Measurements from ENCODE around the gene STK17B.

Gene STK17B

GRCh38 chr2:196155575-196155974, 15.8 kb downstream of the STK17B start:
- DNase-seq (ENCODE audit: low read depth in 2 of 2) = no peak

DNA sequence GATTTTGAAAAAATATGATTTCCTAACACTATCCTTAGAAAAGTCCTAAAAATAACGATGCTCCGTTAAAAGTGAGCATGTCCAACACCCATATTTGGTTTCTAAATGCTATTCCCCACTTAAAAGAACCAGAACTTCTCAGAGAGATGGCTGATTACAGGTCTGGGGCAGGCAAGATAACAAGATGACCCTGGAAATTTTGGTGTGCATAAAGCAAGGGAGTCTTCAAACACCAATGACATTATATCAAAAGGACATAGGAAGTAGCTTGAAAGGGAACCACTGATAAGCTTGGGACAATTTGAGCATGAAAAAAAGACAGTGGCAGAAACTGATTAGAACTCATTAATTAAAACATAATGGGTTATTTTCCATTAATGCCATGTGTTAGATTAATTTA, 17.9 kb downstream of the STK17B start:
- no peak for DNase-seq (ENCODE audit: low read depth in 2 of 2)

GRCh38 chr2:196149948-196150347, 21.4 kb downstream of the STK17B start:
- DNase-seq (ENCODE audit: low read depth in 2 of 2) = no peak

DNA sequence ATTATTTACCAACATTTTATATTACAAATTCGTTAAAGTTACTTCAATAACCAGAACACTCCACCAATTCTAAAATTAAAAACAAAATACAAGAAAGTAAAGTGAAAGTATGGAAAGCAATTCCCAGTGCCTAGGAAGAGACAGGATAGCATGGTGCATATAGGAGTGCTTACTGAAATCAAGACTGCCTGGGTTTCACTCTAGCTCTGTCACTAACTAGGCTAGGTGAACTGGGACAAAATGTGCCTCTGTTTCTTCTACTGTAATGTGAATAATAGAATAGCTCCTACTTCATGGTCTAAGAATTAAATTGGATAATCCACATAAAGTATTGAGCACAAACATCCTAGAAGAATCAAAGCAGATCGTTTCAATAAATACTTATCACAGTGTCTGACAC, 22.6 kb downstream of the STK17B start:
- DNase-seq (ENCODE audit: low read depth in 2 of 2) = no peak

GRCh38 chr2:196145256-196145655, 26.1 kb downstream of the STK17B start:
- DNase-seq (ENCODE audit: low read depth in 2 of 2) = no peak

DNA sequence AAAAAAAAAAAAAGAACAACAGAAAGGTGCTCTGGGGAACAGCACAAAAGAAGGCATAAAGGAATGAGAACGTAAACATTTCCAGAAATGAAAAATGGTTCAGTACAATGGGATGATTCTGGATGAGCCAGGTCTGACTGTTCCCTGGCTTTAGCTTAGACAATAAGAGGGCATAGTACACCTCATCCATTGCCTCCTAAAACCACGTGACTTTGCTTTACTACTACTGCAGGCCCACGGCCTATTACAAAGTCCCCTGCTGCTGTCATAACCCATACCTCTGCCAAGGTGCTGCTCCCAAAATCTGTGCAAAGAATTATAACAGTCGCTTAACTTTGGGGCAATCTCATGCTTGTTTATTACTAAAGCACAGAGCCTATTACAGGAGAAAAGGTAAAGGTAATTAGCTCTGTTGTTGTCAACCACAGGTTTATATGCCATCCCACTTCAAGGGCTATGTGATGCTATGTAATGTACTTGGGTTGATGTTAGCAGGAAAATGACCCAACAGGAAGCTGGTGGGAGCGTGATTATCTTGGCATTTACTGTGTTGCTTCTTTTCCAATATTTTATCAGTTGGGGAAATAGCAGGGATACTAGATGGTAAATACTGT, 26.8 kb downstream of the STK17B start:
- no peak for DNase-seq (ENCODE audit: low read depth in 2 of 2)

DNA sequence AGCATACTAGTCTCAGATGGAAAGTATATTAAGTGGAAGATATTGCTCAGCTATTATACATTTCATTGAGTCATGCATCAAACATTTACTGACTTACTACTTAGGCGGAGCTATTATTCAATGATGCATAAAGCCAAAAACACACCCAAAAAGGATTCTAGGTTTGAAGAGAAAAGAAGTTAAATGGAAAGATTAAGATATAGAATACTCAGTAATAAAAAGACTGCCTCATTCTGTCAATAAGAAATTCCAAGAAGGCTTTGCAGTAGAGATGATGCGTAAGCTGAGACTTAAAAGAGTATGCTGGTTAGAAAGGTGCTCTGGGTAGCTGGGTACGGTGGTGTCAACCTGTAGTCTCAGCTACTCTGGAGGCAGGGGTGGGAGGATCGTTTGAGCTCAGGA, 27.6 kb downstream of the STK17B start:
- no peak for DNase-seq (ENCODE audit: low read depth in 2 of 2)

- DNase-seq (ENCODE audit: low read depth in 2 of 2) = no peak
These were observed 28.6 kb downstream of the STK17B start for GRCh38 chr2:196142825-196143224.

- DNase-seq (ENCODE audit: low read depth in 2 of 2) = no peak
These were observed 31.2 kb downstream of the STK17B start for GRCh38 chr2:196140213-196140612.

DNA sequence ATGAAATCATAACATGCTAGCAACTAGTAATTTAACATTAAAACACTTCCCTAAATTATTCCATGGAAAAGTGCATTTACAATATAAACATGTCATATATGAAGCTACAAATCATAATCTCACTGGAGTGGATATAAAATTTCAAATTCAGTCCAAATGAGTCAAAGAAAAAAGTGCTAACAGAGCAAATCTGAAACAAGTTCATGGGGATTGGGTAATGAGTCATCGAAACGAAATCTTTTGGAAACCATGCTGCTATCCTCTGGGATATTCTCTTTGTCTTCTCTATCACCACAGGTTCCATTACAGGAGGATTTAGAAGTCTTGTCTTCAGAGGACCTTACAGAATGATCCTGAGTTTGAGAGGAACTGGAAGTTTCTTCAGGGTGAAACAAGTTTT, 34.1 kb downstream of the STK17B start:
- DNase-seq (ENCODE audit: low read depth in 2 of 2) = no peak

GRCh38 chr2:196136151-196136550, 35.2 kb downstream of the STK17B start:
- no peak for DNase-seq (ENCODE audit: low read depth in 2 of 2)

DNA sequence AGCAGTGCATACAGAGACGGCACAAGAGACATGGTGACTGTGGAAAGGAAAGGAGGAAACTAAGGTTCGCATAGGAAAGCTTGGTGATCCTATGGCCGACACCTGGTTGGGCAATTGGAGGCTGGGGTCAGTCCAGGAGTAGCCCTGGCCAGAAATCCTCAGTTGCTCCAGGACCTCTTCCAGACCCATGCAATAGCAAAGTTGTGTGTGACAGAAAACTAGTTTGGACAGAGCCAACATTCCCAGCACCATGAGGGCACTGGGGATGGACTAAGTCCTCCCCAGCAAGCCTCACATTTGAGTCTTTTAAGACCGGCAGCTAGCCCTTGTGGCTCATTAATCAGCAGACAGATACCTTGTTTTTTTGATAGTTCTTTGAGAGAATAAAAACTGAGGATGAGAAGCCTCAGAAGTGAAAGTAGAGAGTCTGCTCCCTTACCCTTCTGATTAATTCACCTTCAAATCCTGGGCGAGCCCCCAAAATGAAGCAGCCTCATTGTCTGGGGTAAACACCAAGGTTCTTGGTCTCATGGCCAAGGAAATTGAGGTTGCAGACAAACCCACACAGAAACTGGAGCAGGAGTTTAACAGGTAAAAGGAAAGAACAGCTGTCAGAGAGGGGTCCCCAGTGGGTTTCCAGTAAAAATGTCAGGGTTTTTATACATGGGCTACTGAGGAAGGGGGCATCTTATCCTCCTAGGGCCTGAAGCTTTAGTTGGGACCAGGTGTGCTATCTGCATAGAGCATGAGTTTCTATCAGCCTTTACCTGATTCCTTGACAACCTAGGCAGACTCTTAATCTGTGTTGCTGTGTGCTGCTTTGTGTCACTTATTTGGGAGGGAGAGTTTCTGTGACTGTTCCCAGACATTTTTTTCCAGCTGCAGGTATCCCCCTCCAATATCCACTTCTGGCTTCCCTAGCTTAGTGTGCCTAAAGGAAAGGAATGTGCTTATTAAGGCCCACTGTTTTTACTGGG, 39.1 kb downstream of the STK17B start:
- no peak for DNase-seq (ENCODE audit: low read depth in 2 of 2)

DNA sequence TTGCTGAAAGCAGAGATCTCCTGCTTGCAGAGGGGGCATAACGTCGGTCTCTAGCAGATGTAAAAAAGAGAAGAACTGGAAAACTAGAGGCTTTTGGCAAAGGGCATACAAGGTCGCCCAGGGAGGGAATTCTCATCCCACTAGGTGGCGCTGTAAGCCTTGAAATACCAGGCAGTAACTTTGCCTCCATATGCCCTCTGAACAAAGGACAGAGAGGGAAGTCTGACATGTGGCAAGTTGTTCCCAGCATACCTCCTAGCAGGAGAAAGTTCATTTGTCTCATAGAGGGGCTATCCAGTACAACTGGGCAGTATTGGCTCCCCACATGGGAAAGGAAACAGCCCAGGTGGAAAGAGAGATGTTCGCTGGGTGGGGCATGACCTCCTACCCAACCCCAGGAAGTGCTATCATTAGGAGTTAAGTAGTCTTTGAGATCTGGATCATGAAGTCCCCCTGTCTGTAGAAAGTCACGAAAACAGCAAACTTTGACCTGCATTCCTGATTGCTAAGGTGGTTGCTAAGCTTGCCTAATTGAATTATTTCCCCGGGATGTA, 39.9 kb downstream of the STK17B start:
- DNase-seq (ENCODE audit: low read depth in 2 of 2) = peak; percentile 28 to 36

DNA sequence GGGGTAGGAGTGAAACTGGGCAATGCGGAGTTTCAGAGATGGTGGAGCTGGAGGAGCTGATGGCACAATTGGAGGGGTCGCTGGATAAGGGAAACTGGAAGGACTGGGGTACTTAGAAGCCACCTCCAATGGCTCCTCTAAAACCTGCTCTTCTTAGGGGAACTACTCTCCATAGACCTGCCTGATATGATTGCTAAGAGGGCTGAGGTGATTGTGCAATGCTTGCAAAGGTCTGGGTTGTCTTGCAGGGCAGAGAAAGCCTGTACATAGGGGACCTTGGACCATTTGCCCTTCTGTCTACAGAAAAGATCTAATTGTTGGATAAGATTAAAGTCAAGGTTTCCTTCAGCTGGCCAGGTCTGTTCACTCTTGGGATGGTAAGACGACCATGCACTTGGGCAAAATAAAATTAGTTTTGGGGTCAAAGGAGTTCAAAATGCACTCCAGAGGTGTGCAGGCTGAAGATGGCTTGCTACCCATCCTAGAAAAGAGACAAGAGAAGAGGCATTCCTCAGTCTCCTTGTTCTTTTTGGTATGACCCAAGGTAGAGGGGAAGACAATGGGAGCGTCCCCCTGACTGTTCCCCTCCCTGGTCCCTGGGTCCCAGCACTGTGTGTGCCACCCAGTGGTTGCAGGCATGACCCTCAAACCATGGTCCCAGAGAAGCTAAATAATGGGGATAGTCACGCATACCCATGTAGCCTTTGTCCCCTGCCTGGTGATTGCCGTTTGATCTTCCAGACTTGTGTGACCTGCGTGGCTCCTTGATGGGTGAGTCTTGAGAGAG, 41.1 kb downstream of the STK17B start:
- no peak for DNase-seq (ENCODE audit: low read depth in 2 of 2)

GRCh38 chr2:196128749-196129148, 42.6 kb downstream of the STK17B start:
- DNase-seq (ENCODE audit: low read depth in 2 of 2) = no peak

- no peak for DNase-seq (ENCODE audit: low read depth in 2 of 2)
These were observed 45.8 kb downstream of the STK17B start for GRCh38 chr2:196125596-196125995.

DNA sequence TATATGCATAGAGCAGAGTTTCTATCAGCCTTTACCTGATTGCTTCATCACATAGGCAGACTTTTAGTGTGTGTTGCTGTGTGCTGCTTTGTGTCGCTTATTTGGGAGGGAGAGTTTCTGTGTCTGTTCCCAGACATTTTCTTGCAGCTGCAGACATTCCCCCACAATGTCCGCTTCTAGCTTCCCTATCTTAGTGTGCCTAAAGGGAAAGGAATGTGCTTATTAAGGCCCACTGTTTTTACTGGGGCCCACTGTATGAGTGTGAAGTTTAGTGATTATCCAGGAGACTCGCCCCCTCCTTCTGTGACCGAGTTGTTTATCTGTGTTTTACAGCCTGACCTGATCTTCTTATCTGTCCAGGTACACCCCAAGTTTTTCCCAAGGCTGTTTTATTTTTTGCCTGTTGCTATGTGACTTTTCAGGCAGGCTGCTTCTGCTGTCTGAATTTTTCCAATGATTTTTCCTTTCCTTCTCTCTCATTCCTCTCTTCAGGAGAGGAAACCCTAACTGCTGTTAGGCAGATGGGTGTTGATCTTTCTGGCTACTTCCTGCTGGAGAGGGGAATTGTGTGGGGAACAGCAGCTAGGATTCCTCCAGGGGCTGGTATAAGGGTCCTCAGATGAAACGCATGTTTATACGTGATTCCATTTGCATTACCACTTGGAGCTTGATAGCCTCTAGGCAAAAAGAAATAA, 47.6 kb downstream of the STK17B start:
- no peak for DNase-seq (ENCODE audit: low read depth in 2 of 2)

- no peak for DNase-seq (ENCODE audit: low read depth in 2 of 2)
These were observed 51.5 kb downstream of the STK17B start for GRCh38 chr2:196119926-196120325.

DNA sequence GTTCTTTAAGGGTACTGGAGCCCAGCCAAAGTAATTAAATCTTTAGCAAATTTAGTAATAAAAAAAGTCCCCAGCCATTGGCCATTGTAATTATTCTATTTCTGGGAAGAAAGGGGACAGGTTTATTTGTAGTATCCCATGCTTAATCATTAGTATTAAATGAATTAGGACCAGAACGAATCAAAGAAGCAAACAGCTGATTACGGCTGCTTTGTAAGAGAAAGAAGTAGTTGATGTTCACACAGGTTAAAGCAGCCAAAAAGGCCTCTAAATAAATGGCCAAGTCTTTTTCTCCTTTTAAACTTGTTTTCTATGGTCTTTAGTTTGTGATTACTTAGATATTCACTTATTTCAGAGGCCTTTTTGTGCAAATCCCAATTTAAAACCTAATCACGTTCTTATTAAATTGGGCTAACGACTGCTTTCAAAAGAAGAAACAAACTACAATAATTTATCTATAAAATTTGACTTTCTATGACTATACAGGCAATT, 54.1 kb downstream of the STK17B start:
- DNase-seq (ENCODE audit: low read depth in 2 of 2) = no peak

DNA sequence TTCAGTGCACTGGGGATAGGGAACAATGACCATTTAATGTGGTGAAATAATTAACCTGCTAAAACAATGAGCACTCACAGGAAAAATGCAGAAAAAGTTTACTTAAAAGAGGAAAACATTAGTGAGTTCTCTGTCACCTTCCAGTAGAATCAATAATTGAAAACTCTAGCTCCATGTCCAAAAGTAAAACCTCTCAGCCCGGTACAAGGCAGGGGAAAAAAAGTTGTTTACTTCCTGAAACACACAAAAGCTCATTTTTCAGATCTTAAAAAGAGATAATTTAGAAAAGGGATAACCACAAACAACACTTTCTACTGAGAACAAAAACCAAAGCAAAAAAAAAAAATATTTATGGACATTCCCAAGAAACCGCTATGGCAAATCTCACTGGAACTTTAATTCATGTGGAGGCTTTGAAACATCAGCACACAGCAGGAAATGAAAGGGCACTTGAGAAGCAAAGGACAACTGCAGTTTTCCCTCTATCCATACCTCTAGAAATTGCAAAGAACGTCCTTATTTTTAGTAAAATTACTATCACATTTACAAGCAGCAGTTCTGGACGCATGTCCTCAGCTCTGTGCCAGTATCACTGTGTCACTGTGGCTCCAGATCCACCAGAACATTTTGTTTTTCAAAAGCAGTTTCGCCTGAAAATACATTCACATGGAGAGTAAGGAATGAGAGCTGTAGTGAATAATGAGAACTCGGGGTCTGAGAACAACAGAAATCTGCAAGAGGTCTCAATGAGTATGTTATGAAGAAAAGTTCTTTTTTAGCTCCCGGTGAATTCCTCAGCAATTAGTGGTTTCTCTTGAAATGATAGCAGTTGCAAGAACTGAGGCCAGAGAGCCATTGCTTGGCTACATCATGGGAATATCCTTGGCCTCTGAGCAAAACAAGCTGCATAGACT, 58.1 kb downstream of the STK17B start:
- DNase-seq (ENCODE audit: low read depth in 2 of 2) = no peak

Data from stimulated activated CD8-positive, alpha-beta memory T cell treated with anti-CD3 and anti-CD28 coated beads, Interleukin-2, amount 100 ng/mL, for 1 hour (primary cell).